ENCODE measurements around the gene JAZF1.

- TF ChIP-seq MAFK (IDR thresholded peaks at IDR 0.05; ENCODE audit: low read depth, low read length) (no peak), POLR2A (IDR thresholded peaks at IDR 0.05; ENCODE audit: low read depth, low read length) (no peak), USF2 (IDR thresholded peaks at IDR 0.05; ENCODE audit: low read depth, low read length) (peak; percentile 35; the same call in 1 of the 2 replicates)
Observed at GRCh38 chr7:28052933-28053332, 127.7 kb downstream of the JAZF1 start.

All from IMR-90 (cell line).